ENCODE data around the gene COL27A1. TPM values are rescaled to one million over a fixed set of nuclear protein-coding genes. Genes with fewer than 3 reads are reported as not detected.

Gene COL27A1
- total RNA-seq, 2 experiments from 2014 or later = not detected

GRCh38 chr9:114158482-114159130 is 3.3 kb downstream of the COL27A1 start:
- TF ChIP-seq CTCF (conservative IDR thresholded peaks at IDR 0.05; ENCODE audit: low read length) (no peak), EZH2phosphoT487 (IDR thresholded peaks at IDR 0.05; ENCODE audit: borderline replicate concordance, low read depth, low read length) (no peak)
- no peaks in the 10 kb centered on the region for H3K79me2 ChIP-seq (ENCODE audit: insufficient read depth, low read depth, low read length)
- no peaks in the 10 kb centered on the region for H3K9me2 ChIP-seq (ENCODE audit: insufficient read depth, low read length)
- no peaks in the 10 kb centered on the region for H3K4me1 ChIP-seq (ENCODE audit: insufficient read depth, low read length, poor library complexity, severe bottlenecking)
- no peak for DNase-seq (ENCODE audit: low spot score)
- no TSS peak for BruUV-seq (replicated peaks)
- POLR2A ChIA-PET = interaction anchor here (0.6 kb wide), 1 partner anchor 17 kb away, joined by 3 read pairs; no protein-coding TSS in a partner anchor
- H3K27ac ChIP-seq (ENCODE audit: low read depth, low read length, poor library complexity, severe bottlenecking) = no peak overlapping the region
- CTCF ChIA-PET (ENCODE audit: unreplicated experiment) = interaction anchor here (0.6 kb wide), 1 partner anchor 369 kb away, joined by 3 read pairs; no protein-coding TSS in a partner anchor
- no peak overlapping the region for H3K4me3 ChIP-seq (ENCODE audit: low read depth, low read length, poor library complexity, severe bottlenecking)
- H3K36me3 ChIP-seq (ENCODE audit: insufficient read depth, low read length) = no peaks in the 10 kb centered on the region
- H3K4me2 ChIP-seq (ENCODE audit: low read length) = no peak overlapping the region
- no peaks in the 10 kb centered on the region for H4K20me1 ChIP-seq (ENCODE audit: insufficient read depth, low read length)
- H3K9me3 ChIP-seq (ENCODE audit: low read length) = no peaks in the 10 kb centered on the region
- intact Hi-C loops (cut with micrococcal nuclease; ENCODE audit: unreplicated experiment) = loop anchor here (5.0 to 10.0 kb wide), 2 partner anchors 54 to 134 kb away; no protein-coding TSS in a partner anchor
- H2AFZ ChIP-seq (ENCODE audit: low read length) = no peak overlapping the region

- Histone ChIP-seq H3K4me2 (ENCODE audit: low read length) (no peak overlapping the region), H4K20me1 (ENCODE audit: insufficient read depth, low read length) (no peaks in the 10 kb centered on the region), H3K9me2 (ENCODE audit: insufficient read depth, low read length) (no peaks in the 10 kb centered on the region), H3K4me3 (ENCODE audit: low read depth, low read length, poor library complexity, severe bottlenecking) (no peak overlapping the region), H3K9me3 (ENCODE audit: low read length) (no peaks in the 10 kb centered on the region), H3K79me2 (ENCODE audit: insufficient read depth, low read depth, low read length) (no peaks in the 10 kb centered on the region), H3K4me1 (ENCODE audit: insufficient read depth, low read length, poor library complexity, severe bottlenecking) (no peaks in the 10 kb centered on the region), H2AFZ (ENCODE audit: low read length) (no peak overlapping the region), H3K36me3 (ENCODE audit: insufficient read depth, low read length) (no peaks in the 10 kb centered on the region), H3K27ac (ENCODE audit: low read depth, low read length, poor library complexity, severe bottlenecking) (no peak overlapping the region)
- intact Hi-C loops (cut with micrococcal nuclease; ENCODE audit: unreplicated experiment) = loop anchor here (5.0 to 10.0 kb wide), 2 partner anchors 55 to 133 kb away; no protein-coding TSS in a partner anchor
- no TSS peak for BruUV-seq (replicated peaks)
- no peak for TF ChIP-seq EZH2phosphoT487 (IDR thresholded peaks at IDR 0.05; ENCODE audit: borderline replicate concordance, low read depth, low read length)
- TF ChIP-seq CTCF (conservative IDR thresholded peaks at IDR 0.05; ENCODE audit: low read length) = no peak
- ChIA-PET CTCF (ENCODE audit: unreplicated experiment) (no interaction called here), POLR2A (interaction anchor here (0.8 kb wide), 1 partner anchor 33 kb away, joined by 4 read pairs; no protein-coding TSS in a partner anchor)
- DNase-seq (ENCODE audit: low spot score) = no peak
These were observed 4.4 kb downstream of the COL27A1 start for GRCh38 chr9:114159691-114160090.

DNA sequence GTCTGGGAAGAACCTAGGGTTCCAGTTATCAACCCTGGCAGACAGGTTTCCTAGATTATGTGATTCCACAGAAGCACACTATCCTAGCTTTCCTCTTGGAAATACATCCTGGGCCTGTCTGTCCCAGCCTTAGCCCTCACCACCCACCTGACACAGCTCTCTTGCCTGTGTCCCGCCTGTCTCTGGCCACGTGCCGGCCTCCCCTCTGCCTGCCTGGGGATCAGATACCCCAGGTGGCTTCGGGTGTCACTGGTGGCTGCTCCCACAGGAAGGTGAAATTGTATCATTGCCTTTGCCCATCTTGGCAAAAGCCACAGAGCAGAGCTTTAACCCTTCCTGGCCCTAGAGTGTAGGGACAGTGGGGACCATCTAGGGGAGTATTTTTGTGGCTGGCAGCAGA is 6.2 kb downstream of the COL27A1 start:
- no peak overlapping the region for H2AFZ ChIP-seq (ENCODE audit: low read length)
- H3K9me2 ChIP-seq (ENCODE audit: insufficient read depth, low read length) = no peaks in the 10 kb centered on the region
- H3K4me2 ChIP-seq (ENCODE audit: low read length) = no peak overlapping the region
- H3K4me3 ChIP-seq (ENCODE audit: low read depth, low read length, poor library complexity, severe bottlenecking) = no peak overlapping the region
- ChIA-PET POLR2A (interaction anchor here (0.8 kb wide), 1 partner anchor 20 kb away, joined by 3 read pairs; no protein-coding TSS in a partner anchor), CTCF (ENCODE audit: unreplicated experiment) (no interaction called here)
- no peak overlapping the region for H3K27ac ChIP-seq (ENCODE audit: low read depth, low read length, poor library complexity, severe bottlenecking)
- TF ChIP-seq CTCF (conservative IDR thresholded peaks at IDR 0.05; ENCODE audit: low read length) (no peak), EZH2phosphoT487 (IDR thresholded peaks at IDR 0.05; ENCODE audit: borderline replicate concordance, low read depth, low read length) (no peak)
- no peaks in the 10 kb centered on the region for H3K36me3 ChIP-seq (ENCODE audit: insufficient read depth, low read length)
- no peaks in the 10 kb centered on the region for H3K4me1 ChIP-seq (ENCODE audit: insufficient read depth, low read length, poor library complexity, severe bottlenecking)
- intact Hi-C loops (cut with micrococcal nuclease; ENCODE audit: unreplicated experiment) = no loop called here
- no peaks in the 10 kb centered on the region for H4K20me1 ChIP-seq (ENCODE audit: insufficient read depth, low read length)
- BruUV-seq (replicated peaks) = no TSS peak
- no peaks in the 10 kb centered on the region for H3K9me3 ChIP-seq (ENCODE audit: low read length)
- H3K79me2 ChIP-seq (ENCODE audit: insufficient read depth, low read depth, low read length) = no peaks in the 10 kb centered on the region
- DNase-seq (ENCODE audit: low spot score) = no peak
